HL-60 (cell line): ENCODE results near the gene YBX3.

Experiments
- DNase-seq, 2 experiments: peaks; one replicate each; pipeline ENCODE4 v3.0.0-alpha.2; 2010 to 2020; ENCODE audit warnings: low read depth in 1 of 2, low spot score in 1 of 2
- H3K27ac ChIP-seq: fragments of 250-450 bp; sonication (Bioruptor Pico); replicated peaks from 2 replicates; pipeline ENCODE4 v1.5.1; 2020; ENCODE audit warnings: mild to moderate bottlenecking, moderate library complexity
- H3K27me3 ChIP-seq: fragments of 250-450 bp; sonication (Bioruptor Pico); 2 replicates; pipeline ENCODE4 v1.5.1; 2021; ENCODE audit warnings: mild to moderate bottlenecking, moderate library complexity; ENCODE audit not compliant: insufficient read depth, poor library complexity, severe bottlenecking
- H3K4me3 ChIP-seq: replicated peaks from 2 replicates; pipeline ENCODE4 v1.5.1; 2011; ENCODE audit warnings: mild to moderate bottlenecking, control low read depth, low read length; ENCODE audit not compliant: insufficient read depth
- CTCF ChIP-seq: IDR thresholded peaks from one replicate; pipeline ENCODE4 v1.5.1; 2011; ENCODE audit warnings: low read length, control low read depth, inconsistent platforms; ENCODE audit not compliant: insufficient read depth
- GABPA ChIP-seq: IDR thresholded peaks from 2 replicates; pipeline ENCODE4 v1.6.1; 2012; ENCODE audit warnings: low read depth
- POLR2AphosphoS5 ChIP-seq: IDR thresholded peaks from 2 replicates; pipeline ENCODE4 v1.6.1; 2012; ENCODE audit warnings: low read depth
- REST ChIP-seq: IDR thresholded peaks from 2 replicates; pipeline ENCODE4 v1.6.1; 2012; ENCODE audit warnings: low read depth; ENCODE audit not compliant: insufficient replicate concordance
- SPI1 ChIP-seq: IDR thresholded peaks from 2 replicates; pipeline ENCODE4 v1.6.1; 2012; ENCODE audit warnings: low read depth, mild to moderate bottlenecking, borderline replicate concordance

Gene YBX3

DNA sequence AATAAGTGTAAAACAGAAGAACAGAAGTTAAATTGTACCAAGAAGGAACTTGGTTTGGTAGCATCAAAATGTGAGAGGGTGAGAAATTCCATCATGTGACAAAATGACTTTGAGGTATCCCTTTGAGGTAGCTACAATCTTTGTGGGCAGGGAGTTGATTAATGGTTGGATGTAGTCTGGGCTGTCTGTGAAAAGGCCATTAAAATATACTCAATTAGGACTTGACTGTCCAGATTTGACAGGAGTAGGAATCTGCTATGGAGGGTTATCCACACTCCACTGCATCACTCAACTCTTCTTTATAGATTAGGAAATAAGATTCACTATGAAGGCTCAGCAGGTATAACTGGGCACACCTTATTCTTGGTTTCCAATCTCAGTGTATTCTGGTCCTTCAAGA is 7.4 kb upstream of the YBX3 start:
- Histone ChIP-seq H3K27ac (no peak overlapping the region), H3K27me3 (no peaks in the 10 kb centered on the region), H3K4me3 (no peak overlapping the region)
- TF ChIP-seq GABPA (no peak), SPI1 (no peak), REST (no peak), CTCF (no peak), POLR2AphosphoS5 (no peak)
- no peak for DNase-seq

- TF ChIP-seq CTCF (no peak), REST (no peak), POLR2AphosphoS5 (no peak), SPI1 (no peak)
- DNase-seq = no peak
- H3K27ac ChIP-seq = no peak overlapping the region
- H3K27me3 ChIP-seq = no peaks in the 10 kb centered on the region
- no peak overlapping the region for H3K4me3 ChIP-seq
Observed at GRCh38 chr12:10728091-10728490, 5.0 kb upstream of the YBX3 start.

- H3K4me3 ChIP-seq = no peak overlapping the region
- DNase-seq = no peak
- no peak overlapping the region for H3K27ac ChIP-seq
- no peaks in the 10 kb centered on the region for H3K27me3 ChIP-seq
- no peak for TF ChIP-seq POLR2AphosphoS5
- no peak for TF ChIP-seq SPI1
- no peak for TF ChIP-seq REST
- no peak for TF ChIP-seq GABPA
Observed at GRCh38 chr12:10726945-10727344, 3.8 kb upstream of the YBX3 start.

GRCh38 chr12:10725003-10725402 is 1.9 kb upstream of the YBX3 start:
- Histone ChIP-seq H3K4me3 (no peak overlapping the region), H3K27me3 (no peaks in the 10 kb centered on the region), H3K27ac (no peak overlapping the region)
- no peak for DNase-seq
- no peak for TF ChIP-seq REST
- TF ChIP-seq CTCF = no peak
- no peak for TF ChIP-seq GABPA
- TF ChIP-seq SPI1 = no peak
- TF ChIP-seq POLR2AphosphoS5 = no peak
